Measurements from ENCODE around the gene LIPC. TPM values are rescaled to one million over a fixed set of nuclear protein-coding genes. Genes with fewer than 3 reads are reported as not detected.

The LIPC gene
- polyA plus RNA-seq, 3 donors: 0.37 TPM; not detected in 2

- no peak for TF ChIP-seq CTCF (IDR thresholded peaks at IDR 0.05)
- 100% methylated on average over 4 of the region's 4 CpGs for WGBS (ENCODE audit: insufficient coverage)
- H4K20me1 ChIP-seq (ENCODE audit: insufficient read depth, low read length): peaks cover 23% of the 10 kb centered on the region
- intact Hi-C loops (cut with micrococcal nuclease): no loop called here
- no peaks in the 10 kb centered on the region for H3K27me3 ChIP-seq (ENCODE audit: control insufficient read depth in 2 of 2, insufficient read depth in 2 of 2, low read length in 2 of 2)
- H3K4me2 ChIP-seq (replicated peaks; ENCODE audit: extremely low read depth, low read length, poor library complexity, severe bottlenecking): no peak overlapping the region
- no peaks in the 10 kb centered on the region for H3K4me1 ChIP-seq (ENCODE audit: control insufficient read depth in 1 of 2, insufficient read depth in 2 of 2, low read length in 2 of 2)
- no peak overlapping the region for H3K4me3 ChIP-seq (replicated peaks in 1 of 3; ENCODE audit: low read depth in 2 of 3, low read length in 3 of 3)
- no peaks in the 10 kb centered on the region for H3K79me2 ChIP-seq (ENCODE audit: insufficient read depth, low read length)
- Mint-ChIP-seq H3K27ac (no peak overlapping the region), H3K9me3 (no peaks in the 10 kb centered on the region), H3K36me3 (peaks cover 68 to 75% of the 10 kb centered on the region in 2 donors), H3K4me1 (peaks cover 9% of the 10 kb centered on the region), H3K4me3 (no peak overlapping the region), H3K27me3 (ENCODE audit: low read depth in 3 of 3) (no peaks in the 10 kb centered on the region)
- no peak overlapping the region for H3K27ac ChIP-seq (ENCODE audit: low read depth in 1 of 2, low read length in 2 of 2)
- no peak overlapping the region for H3K9ac ChIP-seq (ENCODE audit: insufficient read depth, low read length, poor library complexity, severe bottlenecking)
- H3K9me3 ChIP-seq (replicated peaks in 1 of 2; ENCODE audit: control insufficient read depth in 1 of 2, insufficient read depth in 1 of 2, low read length in 2 of 2): no peaks in the 10 kb centered on the region
- no peak for DNase-seq
- H2AFZ ChIP-seq (ENCODE audit: insufficient read depth, low read depth, low read length, poor library complexity, severe bottlenecking): no peak overlapping the region
- H3K36me3 ChIP-seq (replicated peaks in 1 of 2; ENCODE audit: control insufficient read depth in 1 of 2, insufficient read depth in 2 of 2, low read length in 2 of 2): peaks cover 70 to 96% of the 10 kb centered on the region in 2 donors
These were observed 174.8 kb downstream of the LIPC start for GRCh38 chr15:58606577-58607080.

GRCh38 chr15:58608129-58608590 is 176.4 kb downstream of the LIPC start:
- no CpG with 5 or more reads among the region's 5 CpGs for WGBS (ENCODE audit: insufficient coverage)
- H3K27me3 ChIP-seq (ENCODE audit: control insufficient read depth in 2 of 2, insufficient read depth in 2 of 2, low read length in 2 of 2): no peaks in the 10 kb centered on the region
- DNase-seq: no peak
- Mint-ChIP-seq H3K27me3 (ENCODE audit: low read depth in 3 of 3) (no peaks in the 10 kb centered on the region), H3K36me3 (peaks cover 73 to 74% of the 10 kb centered on the region in 2 donors), H3K4me3 (no peak overlapping the region), H3K9me3 (no peaks in the 10 kb centered on the region), H3K4me1 (peaks cover 9% of the 10 kb centered on the region), H3K27ac (peak overlapping the region in 2 of 7 donors; percentile 6 to 39)
- TF ChIP-seq CTCF (IDR thresholded peaks at IDR 0.05): no peak
- H3K9ac ChIP-seq (ENCODE audit: insufficient read depth, low read length, poor library complexity, severe bottlenecking): no peak overlapping the region
- intact Hi-C loops (cut with micrococcal nuclease): no loop called here
- no peak overlapping the region for H3K4me2 ChIP-seq (replicated peaks; ENCODE audit: extremely low read depth, low read length, poor library complexity, severe bottlenecking)
- no peaks in the 10 kb centered on the region for H3K9me3 ChIP-seq (replicated peaks in 1 of 2; ENCODE audit: control insufficient read depth in 1 of 2, insufficient read depth in 1 of 2, low read length in 2 of 2)
- no peak overlapping the region for H3K27ac ChIP-seq (ENCODE audit: low read depth in 1 of 2, low read length in 2 of 2)
- H4K20me1 ChIP-seq (ENCODE audit: insufficient read depth, low read length): peaks cover 39% of the 10 kb centered on the region
- no peak overlapping the region for H3K4me3 ChIP-seq (replicated peaks in 1 of 3; ENCODE audit: low read depth in 2 of 3, low read length in 3 of 3)
- H2AFZ ChIP-seq (ENCODE audit: insufficient read depth, low read depth, low read length, poor library complexity, severe bottlenecking): no peak overlapping the region
- H3K79me2 ChIP-seq (ENCODE audit: insufficient read depth, low read length): peaks cover 3% of the 10 kb centered on the region
- no peaks in the 10 kb centered on the region for H3K4me1 ChIP-seq (ENCODE audit: control insufficient read depth in 1 of 2, insufficient read depth in 2 of 2, low read length in 2 of 2)
- H3K36me3 ChIP-seq (replicated peaks in 1 of 2; ENCODE audit: control insufficient read depth in 1 of 2, insufficient read depth in 2 of 2, low read length in 2 of 2): peaks cover 72 to 96% of the 10 kb centered on the region in 2 donors

All from CD14-positive monocyte (primary cell).